M059J (cell line): ENCODE data around the gene BAZ2B. TPM values are rescaled to one million over a fixed set of nuclear protein-coding genes. Genes with fewer than 3 reads are reported as not detected.
"Not testable (repeated sequence)": the region's sequence is repeated elsewhere in the genome, so short reads cannot be mapped to it uniquely, and the experiment has no call there.

Experiments
- DNase-seq: peaks from one replicate; pipeline ENCODE4 v3.0.0-alpha.2; 2012; ENCODE audit warnings: low read depth
- total RNA-seq: library from RNA; depleted of rRNA; stranded (reverse); fragments of >200 nt; shearing (Covaris generic); gene quantifications from 2 replicates; pipeline ENCODE4 v1.2.3, GENCODE V29; 2014

The BAZ2B gene
- total RNA-seq, 1 experiment from 2014 or later, result 20.9 TPM

DNA sequence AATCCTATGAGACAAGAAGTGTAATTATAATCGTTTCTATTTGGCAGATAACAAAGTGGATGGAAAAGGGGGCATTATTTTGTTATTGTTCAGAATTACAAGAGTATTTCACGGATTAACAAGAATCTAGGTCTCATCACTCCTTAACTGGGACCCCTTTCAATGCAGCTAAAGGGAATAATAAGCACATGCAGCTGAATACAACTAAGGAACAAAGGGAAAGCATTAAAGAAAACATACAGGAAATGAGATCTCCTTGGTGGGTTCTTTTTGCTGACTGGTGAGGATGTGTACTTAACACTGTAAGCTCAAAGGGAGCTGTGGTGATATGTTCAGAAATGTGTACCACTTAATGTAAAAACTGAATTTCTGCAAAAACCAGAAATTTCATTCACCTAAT is 189.3 kb downstream of the BAZ2B start:
- DNase-seq, result no peak

DNA sequence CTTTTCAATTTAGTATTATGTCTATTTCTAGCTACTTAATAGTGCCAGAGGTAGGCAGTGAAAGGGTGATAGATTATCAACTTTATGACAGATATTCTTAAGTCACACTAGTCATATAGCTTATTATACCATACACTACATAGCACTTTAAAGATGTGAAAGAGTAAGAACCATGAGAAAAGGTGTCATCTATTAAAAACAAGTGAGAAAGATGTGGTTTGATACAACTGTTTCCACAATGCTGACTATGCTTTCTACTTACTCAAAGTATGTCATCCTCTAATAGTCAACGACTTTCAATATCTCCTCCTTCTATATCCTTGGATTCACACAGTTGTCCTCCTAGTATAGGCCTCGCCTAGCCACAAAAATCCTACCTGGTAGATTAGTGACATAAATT is 196.9 kb downstream of the BAZ2B start:
- no peak for DNase-seq

DNA sequence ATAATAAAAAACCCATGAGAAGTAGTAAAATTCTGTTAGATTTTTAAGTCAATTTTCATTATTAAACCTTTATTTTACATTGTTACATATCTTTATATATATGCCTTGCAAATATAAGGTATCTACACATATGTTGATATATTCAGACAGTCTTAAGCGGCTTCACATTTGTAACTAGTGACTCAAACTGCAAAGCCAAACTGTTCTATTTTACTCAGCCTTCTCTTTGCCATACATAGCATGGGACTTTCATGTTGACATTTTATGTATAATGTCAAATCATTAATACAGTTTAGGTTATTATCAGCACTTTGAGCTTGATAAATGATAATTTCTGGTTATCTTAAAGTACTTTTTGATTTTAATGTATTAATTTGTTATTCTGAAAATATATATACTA is 204.9 kb downstream of the BAZ2B start:
- DNase-seq, result no peak

DNA sequence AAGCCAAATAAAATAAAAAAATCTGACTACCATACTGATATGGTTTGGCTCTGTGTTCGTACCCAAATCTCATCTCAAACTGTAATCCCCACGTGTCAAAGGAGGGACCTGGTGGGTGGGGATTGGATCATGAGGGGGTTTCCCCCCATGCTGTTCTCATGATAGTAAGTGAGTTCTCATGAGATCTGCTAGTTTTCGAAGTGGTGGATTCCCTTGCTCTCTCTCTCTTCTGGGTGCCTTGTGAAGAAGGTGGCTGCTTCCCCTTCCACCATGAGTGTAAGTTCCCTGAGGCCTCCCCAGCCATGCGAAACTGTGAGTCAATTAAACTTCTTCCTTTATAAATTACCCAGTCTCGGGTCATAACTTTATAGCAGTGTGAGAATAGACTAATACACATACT is 206.1 kb downstream of the BAZ2B start:
- DNase-seq, result no peak

DNA sequence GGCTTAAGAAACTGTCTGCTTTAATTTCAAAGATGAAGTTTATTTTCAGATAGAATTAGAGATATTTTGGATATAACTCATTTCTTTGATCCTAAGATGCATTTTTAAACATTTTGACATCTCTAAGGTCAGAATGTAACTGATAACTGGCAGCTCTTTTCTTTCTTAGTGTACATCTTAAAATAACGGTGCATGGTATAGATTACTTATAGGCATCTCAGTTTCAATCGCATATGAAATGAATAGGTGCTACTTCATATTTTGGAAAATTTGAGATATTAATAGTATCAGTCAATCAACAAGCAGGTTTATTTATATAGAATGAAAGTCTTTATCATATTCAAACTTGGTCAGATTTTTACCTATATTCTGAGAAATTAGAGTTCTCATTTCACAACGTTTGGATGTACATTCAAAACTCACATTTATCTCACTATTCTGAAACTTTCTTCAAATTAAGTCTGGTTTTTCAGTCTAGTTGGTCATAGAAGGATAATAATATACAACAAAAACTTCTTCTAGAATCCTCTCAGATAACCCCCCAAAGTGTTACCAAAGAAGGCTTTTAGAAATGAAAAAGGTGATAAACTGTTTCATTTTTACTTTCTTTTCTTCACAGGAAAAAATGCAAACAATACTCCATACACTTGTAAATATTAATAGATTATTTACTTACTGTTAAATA is 207.1 kb downstream of the BAZ2B start:
- DNase-seq, result no peak

DNA sequence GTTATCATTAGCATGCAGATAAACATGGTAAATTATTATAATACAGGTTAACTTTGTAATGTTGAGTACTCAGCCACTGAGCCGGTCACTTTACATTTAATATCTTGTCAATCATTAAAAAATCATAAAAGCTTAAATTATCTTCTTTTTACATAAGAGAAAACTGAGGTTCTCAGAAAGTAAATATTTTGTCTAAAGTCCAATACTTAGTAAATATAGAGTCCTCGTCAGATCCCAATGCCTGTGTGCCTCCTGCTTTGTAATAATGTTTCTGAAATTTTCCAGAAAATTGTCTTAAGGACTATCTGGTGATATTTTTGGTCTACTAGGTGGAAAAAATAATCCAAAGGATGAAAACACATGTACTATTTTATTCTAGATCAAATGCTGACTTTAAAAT is 213.6 kb downstream of the BAZ2B start:
- DNase-seq, result no peak

DNA sequence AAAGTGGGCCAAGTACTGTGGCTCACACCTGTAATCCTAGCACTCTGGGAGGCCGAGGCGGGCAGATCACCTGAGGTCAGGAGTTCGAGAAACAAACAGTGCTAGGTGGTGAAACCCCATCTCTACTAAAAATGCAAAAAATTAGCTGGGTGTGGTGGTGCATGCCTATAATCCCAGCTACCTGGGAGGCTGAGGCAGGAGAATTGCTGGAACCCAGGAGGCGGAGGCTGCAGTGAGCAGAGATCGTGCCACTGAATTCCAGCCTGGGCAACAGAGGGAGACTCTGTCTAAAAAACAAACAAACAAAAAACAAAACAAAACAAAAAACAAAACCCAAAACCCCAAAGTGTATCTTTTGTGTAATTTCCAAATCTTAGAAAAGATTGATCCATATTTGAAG is 214.2 kb downstream of the BAZ2B start:
- DNase-seq, result not testable (repeated sequence)

DNA sequence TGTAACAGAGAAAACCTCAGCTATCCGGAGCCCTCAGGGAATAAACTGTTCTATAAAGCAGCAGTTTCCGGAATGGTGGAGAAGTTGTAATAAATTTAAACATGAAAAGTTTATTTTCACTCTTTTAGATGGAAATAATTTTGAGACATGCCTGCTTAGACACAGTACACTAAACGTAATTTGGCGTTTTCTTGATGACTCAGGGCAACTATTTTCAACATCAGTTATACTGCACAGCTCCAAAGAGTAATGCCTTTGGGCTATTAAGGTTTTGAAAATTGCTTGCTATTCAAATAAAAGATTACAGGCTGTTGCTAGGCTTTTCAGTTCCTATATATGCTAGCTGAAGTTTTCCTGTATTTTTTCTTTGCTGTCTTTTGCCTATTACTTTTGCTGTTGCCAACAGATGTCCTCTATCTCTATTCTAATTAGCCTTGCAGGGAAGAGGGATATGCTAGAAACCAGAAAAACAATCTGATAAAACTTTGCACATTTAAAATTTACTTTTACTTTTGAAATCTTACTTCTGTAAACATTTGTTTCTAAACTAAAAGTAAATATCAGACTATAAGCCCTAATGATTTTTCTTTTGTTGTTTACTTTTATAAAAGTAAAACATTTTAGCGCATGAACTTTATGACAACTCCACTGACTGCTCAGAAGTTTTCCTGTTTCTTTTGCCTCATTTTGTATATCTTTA is 216.5 kb downstream of the BAZ2B start:
- peak; percentile 88 for DNase-seq

DNA sequence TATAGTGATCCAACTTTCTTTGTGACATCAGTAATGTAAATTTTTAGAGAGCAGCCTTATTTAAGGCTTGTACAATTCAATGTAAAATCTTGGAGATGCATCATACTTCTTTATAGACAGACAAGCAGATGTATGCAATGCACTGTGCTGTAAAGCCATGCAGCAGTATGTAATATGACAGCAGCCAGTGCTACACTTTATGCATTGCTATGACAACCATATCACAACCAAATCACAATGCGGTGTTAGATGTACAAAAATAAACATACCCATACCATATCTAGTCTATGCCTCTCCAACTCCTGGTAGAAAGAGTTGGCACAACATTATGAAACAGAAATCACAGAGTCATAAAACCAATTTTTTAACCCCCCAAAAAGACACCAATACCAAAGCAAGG is 219.5 kb downstream of the BAZ2B start:
- no peak for DNase-seq

DNA sequence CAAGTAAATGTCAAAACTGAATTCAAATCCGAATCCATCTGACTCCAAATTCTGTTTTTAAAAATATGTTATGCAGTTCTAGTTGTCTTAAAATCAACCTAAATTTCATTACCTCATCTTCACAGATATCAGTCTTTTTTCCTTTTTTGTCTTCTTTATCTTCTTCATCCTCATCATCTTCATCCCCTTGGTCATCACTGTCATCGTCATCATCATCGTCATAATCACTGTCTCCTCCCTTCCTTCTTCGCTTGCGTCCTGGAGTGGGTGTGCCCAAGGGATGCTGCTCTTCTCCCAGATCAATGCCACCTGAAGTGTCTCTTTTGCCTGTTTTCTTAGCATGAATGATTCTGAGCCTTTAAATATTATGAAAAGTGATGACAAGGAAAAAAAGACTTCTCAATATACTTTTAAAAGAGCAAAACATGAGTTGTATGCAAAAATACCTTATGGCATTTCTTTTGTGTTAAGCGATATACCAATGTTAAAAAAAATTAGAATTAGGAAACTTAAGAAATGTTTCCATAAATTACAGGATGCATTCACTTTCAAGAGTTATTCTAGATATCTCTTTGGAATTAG is 233.8 kb downstream of the BAZ2B start:
- no peak for DNase-seq

DNA sequence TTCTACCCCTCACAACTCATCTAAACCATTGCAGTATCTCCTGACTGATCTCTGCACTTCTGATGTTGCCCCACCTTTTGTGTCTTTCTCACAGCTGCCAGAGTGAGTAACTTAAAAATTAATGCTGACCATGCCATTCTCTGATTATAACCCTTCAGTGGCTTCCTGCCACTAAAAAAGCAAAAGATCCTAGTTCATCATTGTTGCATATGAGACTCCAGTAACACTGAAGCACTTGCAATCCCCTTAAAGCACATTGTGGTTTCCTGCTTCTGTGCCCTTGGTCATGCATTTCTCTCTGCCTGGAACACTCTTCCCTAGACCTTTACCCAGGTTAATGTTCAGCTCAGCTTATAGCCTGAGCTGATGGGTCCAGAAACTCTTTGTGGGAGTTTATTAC is 234.8 kb downstream of the BAZ2B start:
- DNase-seq, result peak; percentile 4

DNA sequence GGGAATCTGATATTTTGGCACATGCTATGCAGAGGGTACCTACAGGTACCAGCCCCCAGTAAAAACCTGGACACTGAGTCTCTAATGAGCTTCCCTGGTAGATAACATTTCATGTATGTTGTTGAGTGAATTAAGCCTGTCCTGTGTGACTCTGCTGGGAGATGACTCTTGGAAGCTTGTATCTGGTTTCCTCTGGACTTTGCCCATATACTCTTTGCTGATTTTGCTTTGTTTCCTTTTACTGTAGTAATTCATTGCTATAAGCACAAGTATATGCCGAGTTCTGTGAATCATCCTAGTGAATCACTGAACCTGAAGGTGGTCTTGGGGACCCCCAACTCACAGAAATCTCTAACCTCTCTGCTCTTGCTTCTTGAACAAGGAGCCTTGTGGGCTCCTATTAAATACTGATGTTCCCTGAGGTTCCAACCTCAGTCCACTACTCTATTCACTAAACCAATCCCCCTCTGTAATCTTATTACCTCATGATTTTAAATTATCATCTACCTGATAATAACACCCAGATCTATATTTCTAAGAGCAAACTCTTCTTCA is 235.6 kb downstream of the BAZ2B start:
- no peak for DNase-seq

DNA sequence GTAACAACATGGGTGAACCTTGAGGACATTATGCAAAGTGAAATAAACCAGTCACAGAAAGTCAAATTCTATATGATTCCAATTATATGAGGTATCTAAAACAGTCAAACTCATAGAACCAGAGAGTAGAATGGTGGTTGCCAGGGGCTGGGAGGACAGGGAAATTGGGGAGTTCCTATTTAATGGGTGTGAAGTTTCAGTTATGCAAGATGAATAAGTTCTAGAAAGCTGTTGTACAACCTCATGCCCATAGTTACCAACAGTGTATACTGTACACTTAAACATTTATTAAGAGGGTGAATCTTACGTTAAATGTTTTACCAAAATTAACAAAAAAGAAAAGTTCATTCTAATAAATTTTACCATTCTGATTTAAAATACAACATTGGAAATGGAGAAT is 237.2 kb downstream of the BAZ2B start:
- DNase-seq, result no peak

DNA sequence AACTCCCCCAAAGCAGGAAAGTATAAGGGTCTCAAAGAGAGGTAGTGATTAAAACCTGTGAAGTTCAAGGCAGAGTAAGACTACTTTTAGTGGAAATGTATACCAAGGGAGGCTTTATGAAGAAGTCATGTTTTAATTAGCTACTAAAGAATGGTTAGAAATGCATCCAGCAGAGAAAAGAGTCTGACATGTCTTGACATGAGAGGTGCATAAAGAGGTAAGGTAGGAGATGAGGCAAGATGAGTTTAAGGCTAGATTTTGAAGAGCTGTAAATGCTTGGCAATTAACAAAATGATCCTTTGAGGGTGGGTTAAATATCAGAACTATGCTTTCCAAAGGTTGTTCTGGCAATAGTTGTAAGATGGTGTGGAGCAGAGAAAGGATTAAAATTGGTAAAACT is 241.1 kb downstream of the BAZ2B start:
- DNase-seq, result no peak

DNA sequence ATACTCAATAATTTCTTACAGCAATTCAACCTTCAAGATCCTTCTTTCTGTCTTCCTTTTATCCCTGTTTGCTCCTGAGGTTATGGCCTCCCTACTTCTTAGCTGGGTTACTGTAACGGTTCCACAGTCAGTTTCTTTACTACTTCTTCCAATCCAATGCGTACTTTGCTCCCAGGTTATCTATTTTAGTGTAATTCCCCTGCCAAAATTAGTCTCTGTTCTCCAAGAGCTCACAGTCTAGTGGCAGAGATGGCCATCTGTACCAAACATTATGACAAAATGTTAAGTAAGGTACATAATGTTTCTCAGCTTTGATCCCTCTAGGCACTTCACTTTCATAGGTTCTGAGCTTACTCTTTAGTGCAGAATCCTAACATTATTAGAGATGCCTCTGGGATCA is 244.8 kb downstream of the BAZ2B start:
- no peak for DNase-seq

DNA sequence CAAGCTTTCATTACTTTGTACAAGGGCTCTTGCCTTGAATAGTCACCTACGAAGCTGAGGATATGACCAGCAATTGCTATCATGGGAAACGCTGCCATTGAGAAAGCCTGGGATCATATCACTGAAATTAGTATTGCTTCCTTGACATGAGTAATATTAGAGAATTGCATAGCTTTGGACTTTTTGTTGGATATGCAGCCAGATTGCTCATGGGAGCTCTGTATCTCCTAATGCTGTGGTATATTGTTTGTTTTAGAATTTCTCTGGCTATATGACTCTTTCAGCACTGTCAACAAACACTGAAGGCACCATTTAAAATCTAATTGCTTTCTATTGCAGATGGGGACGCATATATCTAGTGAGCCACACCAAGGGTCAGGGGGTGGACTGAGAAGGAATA is 249.8 kb downstream of the BAZ2B start:
- DNase-seq, result no peak

DNA sequence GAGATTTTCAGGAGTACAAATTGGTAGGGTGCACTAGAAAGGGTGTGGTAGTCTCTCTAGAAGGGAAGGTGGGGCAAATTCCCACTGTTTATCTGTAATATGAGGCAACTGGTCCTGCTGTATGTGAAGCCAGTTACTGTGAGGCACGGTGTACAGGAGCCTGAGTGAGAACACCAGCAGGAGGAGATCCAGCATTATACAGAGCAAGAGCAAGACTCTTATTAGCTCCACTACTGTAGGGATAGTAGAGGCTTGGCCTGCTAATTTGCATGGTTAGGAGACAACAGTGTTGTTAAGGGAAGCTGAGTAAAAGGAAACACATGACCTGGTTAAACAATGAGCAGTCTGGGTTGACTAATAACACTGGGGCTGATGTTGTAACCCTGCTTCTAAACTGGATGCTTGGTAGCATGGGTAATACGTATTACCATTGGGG is 253.5 kb downstream of the BAZ2B start:
- DNase-seq, result no peak

DNA sequence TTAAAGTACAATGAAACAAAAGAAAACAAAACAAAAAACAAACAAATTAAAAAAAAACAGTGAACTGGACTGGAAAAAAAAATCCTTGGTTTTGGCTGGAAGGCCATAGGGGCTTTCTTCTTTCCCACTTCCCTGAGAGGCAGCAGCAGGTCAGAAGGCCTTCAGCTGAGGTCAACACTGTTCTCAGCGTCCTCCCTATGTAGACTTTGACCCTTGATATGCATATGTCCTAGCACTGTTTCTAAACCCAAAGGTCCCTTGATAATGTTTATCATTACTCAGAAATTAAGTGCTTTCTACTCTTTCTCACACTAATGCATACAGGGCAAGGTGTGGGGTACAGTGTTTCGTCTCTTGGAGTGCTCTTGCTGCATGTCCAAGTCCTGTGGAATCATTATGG is 254.3 kb downstream of the BAZ2B start:
- no peak for DNase-seq

DNA sequence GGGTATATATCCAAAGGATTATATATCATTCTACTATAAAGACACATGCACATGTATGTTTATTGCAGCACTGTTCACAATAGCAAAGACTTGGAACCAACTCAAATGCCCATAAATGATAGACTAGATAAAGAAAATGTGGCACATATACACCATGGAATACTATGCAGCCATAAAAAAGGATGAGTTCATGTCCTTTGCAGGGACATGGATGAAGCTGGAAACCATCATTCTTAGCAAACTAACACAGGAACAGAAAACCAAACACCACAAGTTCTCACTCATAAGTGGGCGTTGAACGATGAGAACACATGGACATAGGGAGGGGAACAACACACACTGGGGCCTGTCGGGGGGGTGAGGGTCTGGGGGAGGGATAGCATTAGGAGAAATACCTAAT is 254.7 kb downstream of the BAZ2B start:
- not testable (repeated sequence) for DNase-seq

DNA sequence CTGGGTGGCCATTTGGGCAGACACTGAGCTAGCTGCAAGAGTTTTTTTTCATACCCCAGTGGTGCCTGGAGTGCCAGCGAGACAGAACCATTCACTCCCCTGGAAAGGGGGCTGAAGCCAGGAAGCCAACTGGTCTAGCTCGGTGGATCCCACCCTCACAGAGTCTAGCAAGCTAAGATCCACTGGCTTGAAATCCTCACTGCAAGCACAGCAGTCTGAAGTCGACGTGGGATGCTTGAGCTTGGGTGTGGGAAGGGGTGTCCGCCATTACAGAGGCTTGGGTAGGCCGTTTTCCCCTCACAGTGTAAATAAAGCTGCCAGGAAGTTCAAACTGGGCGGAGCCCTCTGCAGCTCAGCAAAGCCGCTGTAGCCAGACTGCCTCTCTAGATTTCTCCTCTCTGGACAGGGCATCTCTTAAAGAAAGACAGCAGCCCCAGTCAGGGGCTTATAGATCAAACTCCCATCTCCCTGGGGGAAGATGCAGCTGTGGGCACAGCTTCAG is 260.2 kb downstream of the BAZ2B start:
- no peak for DNase-seq

DNA sequence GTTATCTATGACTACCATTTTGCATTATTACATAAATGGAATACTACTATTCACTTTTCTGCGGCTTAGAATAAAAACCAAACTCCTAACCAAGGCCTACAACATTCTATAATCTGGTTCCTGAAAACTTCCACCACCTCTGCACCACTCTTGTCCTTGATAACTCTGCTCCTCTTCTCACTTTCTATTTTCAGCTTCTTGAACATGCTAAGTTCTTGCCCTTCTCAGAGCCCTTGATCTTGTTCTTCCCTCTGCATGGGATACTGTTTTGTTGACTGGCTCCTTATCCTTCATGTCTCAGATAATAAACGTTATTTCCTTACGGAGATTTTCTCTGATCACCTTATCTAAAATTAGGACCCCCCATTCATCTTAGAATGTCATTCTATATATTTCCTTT is 264.4 kb downstream of the BAZ2B start:
- DNase-seq, result no peak

DNA sequence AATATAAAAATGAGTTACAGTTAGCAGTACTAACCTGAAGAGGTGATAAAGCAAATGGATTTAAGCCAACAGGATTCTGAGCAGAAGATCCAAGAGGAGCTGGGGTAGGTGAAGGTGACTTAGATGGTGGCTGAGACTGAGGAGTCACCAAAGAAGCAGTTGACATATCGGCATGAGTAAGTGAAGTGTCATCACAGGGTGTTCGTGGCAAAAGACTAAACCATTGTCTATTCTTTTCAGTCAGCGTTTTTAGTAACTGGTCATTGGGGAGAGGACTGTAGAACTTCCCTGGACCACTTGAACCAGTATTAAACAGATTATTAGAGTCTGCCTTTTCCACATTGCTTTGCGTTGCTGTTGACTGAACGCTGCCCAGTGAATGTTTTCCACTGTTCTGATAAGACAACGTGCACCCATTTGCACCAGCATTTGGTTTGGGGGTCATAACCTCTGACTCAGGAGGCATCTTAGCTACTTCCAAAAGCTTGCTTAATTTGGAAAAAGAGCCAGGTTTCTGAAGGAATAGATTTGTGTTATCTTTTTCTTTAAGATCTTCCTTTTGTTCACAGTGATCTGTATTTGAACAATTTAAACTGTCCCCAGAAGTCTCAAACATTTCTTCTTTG is 266.6 kb downstream of the BAZ2B start:
- DNase-seq, result peak; percentile 20
